Measurements from ENCODE around the gene UNC5A.

The UNC5A gene

GRCh38 chr5:176899296-176899891 lies 89.0 kb downstream of the UNC5A start, which contains the start of gene HK3:
Gene HK3, minus strand, starts transcription at chr5:176899346. Its CDS starts 3,187 bp downstream, at chr5:176896159.
- DNase-seq (ENCODE audit: low read depth): no peak

- DNase-seq (ENCODE audit: low read depth): no peak
These were observed 89.8 kb downstream of the UNC5A start for GRCh38 chr5:176899946-176900779.

GRCh38 chr5:176900780-176901204 lies 90.4 kb downstream of the UNC5A start:
- no peak for DNase-seq (ENCODE audit: low read depth)

GRCh38 chr5:176901260-176902101 lies 91.1 kb downstream of the UNC5A start:
- DNase-seq (ENCODE audit: low read depth): no peak

GRCh38 chr5:176902102-176902814 lies 91.9 kb downstream of the UNC5A start:
- DNase-seq (ENCODE audit: low read depth): no peak

GRCh38 chr5:176902911-176903664 lies 92.7 kb downstream of the UNC5A start:
- DNase-seq (ENCODE audit: low read depth): no peak

GRCh38 chr5:176904276-176904675 lies 93.9 kb downstream of the UNC5A start:
- DNase-seq (ENCODE audit: low read depth): no peak

- no peak for DNase-seq (ENCODE audit: low read depth)
These were observed 95.8 kb downstream of the UNC5A start for GRCh38 chr5:176906126-176906525.

GRCh38 chr5:176906796-176907195 lies 96.4 kb downstream of the UNC5A start:
- DNase-seq (ENCODE audit: low read depth): no peak

- DNase-seq (ENCODE audit: low read depth): no peak
These were observed 98.5 kb downstream of the UNC5A start for GRCh38 chr5:176908675-176909368.

GRCh38 chr5:176912115-176912514 lies 101.8 kb downstream of the UNC5A start:
- DNase-seq (ENCODE audit: low read depth): no peak

GRCh38 chr5:176915906-176916305 lies 105.5 kb downstream of the UNC5A start:
- DNase-seq (ENCODE audit: low read depth): no peak

GRCh38 chr5:176916337-176916736 lies 106.0 kb downstream of the UNC5A start:
- DNase-seq (ENCODE audit: low read depth): no peak

GRCh38 chr5:176918613-176919012 lies 108.3 kb downstream of the UNC5A start:
- DNase-seq (ENCODE audit: low read depth): no peak

GRCh38 chr5:176921714-176922113 lies 111.4 kb downstream of the UNC5A start:
- DNase-seq (ENCODE audit: low read depth): no peak

- DNase-seq (ENCODE audit: low read depth): no peak
These were observed 112.5 kb downstream of the UNC5A start for GRCh38 chr5:176922817-176923216.

- DNase-seq (ENCODE audit: low read depth): no peak
These were observed 117.2 kb downstream of the UNC5A start for GRCh38 chr5:176927562-176927961.

- DNase-seq (ENCODE audit: low read depth): no peak
These were observed 119.3 kb downstream of the UNC5A start for GRCh38 chr5:176929654-176930053.
